GM12874 (cell line): ENCODE results near the gene TIMP3.

Experiments used
- CTCF ChIP-seq: IDR thresholded peaks from 2 replicates; pipeline ENCODE4 v1.5.1; 2011; ENCODE audit warnings: low read depth, mild to moderate bottlenecking, control low read depth, low read length, moderate library complexity; ENCODE audit not compliant: insufficient read depth

TIMP3 gene

GRCh38 chr22:32864041-32864440 is 62.5 kb downstream of the TIMP3 start:
- no peak for TF ChIP-seq CTCF

GRCh38 chr22:32864596-32864995 is 63.1 kb downstream of the TIMP3 start:
- TF ChIP-seq CTCF: no peak

- TF ChIP-seq CTCF: no peak
Measured at GRCh38 chr22:32866953-32867352, 65.4 kb downstream of the TIMP3 start.

- no peak for TF ChIP-seq CTCF
Measured at GRCh38 chr22:32868946-32869345, 67.4 kb downstream of the TIMP3 start.

- TF ChIP-seq CTCF: no peak
Measured at GRCh38 chr22:32870474-32870873, 69.0 kb downstream of the TIMP3 start.

GRCh38 chr22:32874385-32874784 is 72.9 kb downstream of the TIMP3 start:
- no peak for TF ChIP-seq CTCF

- TF ChIP-seq CTCF: no peak
Measured at GRCh38 chr22:32874976-32875375, 73.5 kb downstream of the TIMP3 start.

GRCh38 chr22:32876516-32876915 is 75.0 kb downstream of the TIMP3 start:
- TF ChIP-seq CTCF: no peak
